Activated CD8-positive, alpha-beta memory T cell treated with anti-CD3 and anti-CD28 coated beads, Interleukin-2, amount 10 ng/mL, durations not matched to agents 7 days and 5 days (primary cell): ENCODE results near the gene LHPP. TPM values are rescaled to one million over a fixed set of nuclear protein-coding genes. Genes with fewer than 3 reads are reported as not detected.
A peak's percentile ranks its signal among the peaks of the same experiment; 100 is the strongest.

ENCODE experiments used
- ATAC-seq: fragments of 150-1000 bp; cut with Tn5 transposase; one replicate; pipeline ENCODE4 v1.10.0; 2021; ENCODE audit warnings: moderate library complexity
- CTCF ChIA-PET: fragments of 350-600 bp; sonication (Branson Sonifier 250); formaldehyde crosslinking; loops from one replicate; lab custom pipeline; 2021; ENCODE audit warnings: antibody characterized with exemption; lab: Charles Lee
- DNase-seq: peaks from one replicate; pipeline ENCODE4 v3.0.0-alpha.2; 2020
- H3K27ac Mint-ChIP-seq: one replicate; pipeline ENCODE4 v1.8.0; 2021; ENCODE audit warnings: mild to moderate bottlenecking, mixed read lengths
- H3K27me3 Mint-ChIP-seq: one replicate; pipeline ENCODE4 v1.8.0; 2021; ENCODE audit warnings: mixed read lengths
- H3K36me3 Mint-ChIP-seq: one replicate; pipeline ENCODE4 v1.8.0; 2021; ENCODE audit warnings: mild to moderate bottlenecking, mixed read lengths
- H3K4me1 Mint-ChIP-seq: one replicate; pipeline ENCODE4 v1.8.0; 2021; ENCODE audit warnings: mixed read lengths
- H3K4me3 Mint-ChIP-seq: one replicate; pipeline ENCODE4 v1.8.0; 2021; ENCODE audit warnings: mild to moderate bottlenecking, moderate library complexity, mixed read lengths
- H3K9me3 Mint-ChIP-seq: one replicate; pipeline ENCODE4 v1.8.0; 2022; ENCODE audit warnings: low read depth, mixed read lengths
- total RNA-seq, 2 experiments: library from RNA; stranded (reverse); gene quantifications; one replicate each; pipeline ENCODE4 v1.2.3, GENCODE V29; 2021

LHPP gene
- total RNA-seq, 2 experiments from 2014 or later: 10.6 to 16.7 TPM

DNA sequence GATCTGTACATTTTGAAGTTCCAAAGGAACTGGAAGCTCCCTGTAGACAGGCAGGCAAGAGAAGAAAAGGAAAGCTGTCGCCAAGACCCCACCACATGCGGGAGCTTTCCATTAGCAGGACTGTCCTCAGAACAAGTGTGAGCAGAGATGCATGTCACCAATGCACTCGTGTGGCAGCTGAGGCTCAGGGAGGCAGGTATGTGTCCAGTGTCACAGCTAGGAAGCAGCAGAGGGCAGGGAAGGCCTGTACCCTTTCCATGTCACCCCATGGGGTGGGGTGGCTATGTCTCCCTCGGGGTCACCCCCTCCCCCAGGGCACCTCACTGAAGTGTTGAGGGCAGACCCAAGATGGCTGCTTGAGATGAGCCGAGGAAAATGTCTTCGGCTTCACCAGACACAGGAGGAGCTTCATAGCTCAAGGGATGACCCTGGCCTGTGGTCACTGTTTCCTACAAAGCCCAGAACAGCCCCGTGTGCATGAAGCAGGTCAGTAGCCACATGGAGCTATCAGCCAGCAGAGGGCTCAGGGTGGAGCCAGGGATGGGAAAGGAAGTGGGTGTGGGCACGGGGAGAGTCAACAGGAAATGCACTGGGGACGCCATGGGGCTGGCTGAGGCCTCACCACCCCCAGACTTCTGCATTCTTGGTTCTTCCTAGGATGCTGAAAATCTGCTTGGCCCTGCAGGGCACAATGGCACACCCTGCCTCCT lies 186.0 kb downstream of the LHPP start:
- peak; percentile 72 for ATAC-seq
- Mint-ChIP-seq H3K36me3 (peaks cover 9% of the 10 kb centered on the region), H3K27me3 (no peaks in the 10 kb centered on the region)

DNA sequence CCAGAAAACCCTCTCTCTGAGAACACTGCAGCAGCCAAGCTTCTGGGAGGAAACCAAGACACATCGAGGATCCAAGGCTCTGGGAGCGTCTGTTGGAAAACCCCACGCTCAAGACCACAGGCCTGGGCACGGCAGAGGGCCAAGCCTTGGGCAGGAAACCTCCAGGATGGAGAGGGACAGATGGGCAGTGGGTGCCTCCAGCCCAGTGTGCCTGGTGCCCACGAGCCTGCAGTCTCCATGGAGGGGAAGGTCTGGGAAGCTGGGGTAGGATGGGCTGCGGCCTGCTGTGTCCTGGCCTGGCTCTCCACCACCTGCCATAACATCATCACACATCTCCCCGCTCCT lies 186.5 kb downstream of the LHPP start:
- H3K4me3 Mint-ChIP-seq: peak overlapping the region; percentile 54
- no peaks in the 10 kb centered on the region for H3K27me3 Mint-ChIP-seq
- peak overlapping the region; percentile 92 for H3K27ac Mint-ChIP-seq
- ATAC-seq (peak; percentile 5), DNase-seq (no peak)
- H3K9me3 Mint-ChIP-seq: no peaks in the 10 kb centered on the region
- H3K4me1 Mint-ChIP-seq: peaks cover 81% of the 10 kb centered on the region
- CTCF ChIA-PET: interaction anchor here (0.7 to 7.5 kb wide), 21 partner anchors 10 to 118 kb away, joined by 3 to 70 read pairs (median 9); no protein-coding TSS in a partner anchor
- H3K36me3 Mint-ChIP-seq: peaks cover 7% of the 10 kb centered on the region

More for the DNA sequence above, 186.0 kb downstream of the LHPP start:
- Mint-ChIP-seq H3K4me3 (peak overlapping the region; percentile 54), H3K4me1 (peaks cover 81% of the 10 kb centered on the region), H3K27ac (peak overlapping the region; percentile 92), H3K9me3 (no peaks in the 10 kb centered on the region)
- CTCF ChIA-PET: interaction anchor here (0.7 to 7.5 kb wide), 22 partner anchors 10 to 117 kb away, joined by 3 to 70 read pairs (median 8); no protein-coding TSS in a partner anchor
- peak; percentile 91 for DNase-seq

- Mint-ChIP-seq H3K36me3 (peaks cover 7% of the 10 kb centered on the region), H3K4me3 (peak overlapping the region; percentile 54), H3K27me3 (no peaks in the 10 kb centered on the region), H3K9me3 (no peaks in the 10 kb centered on the region), H3K27ac (peak overlapping the region; percentile 92), H3K4me1 (peaks cover 82% of the 10 kb centered on the region)
- peak; percentile 83 for DNase-seq
- CTCF ChIA-PET: interaction anchor here (0.8 to 7.5 kb wide), 20 partner anchors 10 to 109 kb away, joined by 3 to 70 read pairs (median 8); no protein-coding TSS in a partner anchor
- peak; percentile 45 for ATAC-seq
Observed at GRCh38 chr10:124648738-124649137, 187.1 kb downstream of the LHPP start.

GRCh38 chr10:124649214-124649613 lies 187.6 kb downstream of the LHPP start:
- Mint-ChIP-seq H3K4me1 (peaks cover 84% of the 10 kb centered on the region), H3K36me3 (peaks cover 7% of the 10 kb centered on the region), H3K4me3 (no peak overlapping the region), H3K27ac (peak overlapping the region; percentile 92), H3K27me3 (no peaks in the 10 kb centered on the region), H3K9me3 (no peaks in the 10 kb centered on the region)
- DNase-seq: no peak
- CTCF ChIA-PET: interaction anchor here (0.7 to 7.5 kb wide), 19 partner anchors 9 to 109 kb away, joined by 3 to 70 read pairs (median 8); no protein-coding TSS in a partner anchor
- ATAC-seq: no peak

- Mint-ChIP-seq H3K27me3 (no peaks in the 10 kb centered on the region), H3K4me3 (peak overlapping the region; percentile 51), H3K27ac (peak overlapping the region; percentile 83), H3K36me3 (peaks cover 8% of the 10 kb centered on the region), H3K9me3 (no peaks in the 10 kb centered on the region), H3K4me1 (peaks cover 88% of the 10 kb centered on the region)
- DNase-seq (peak; percentile 60), ATAC-seq (no peak)
- CTCF ChIA-PET: interaction anchor here (1.6 to 7.5 kb wide), 7 partner anchors 22 to 90 kb away, joined by 7 to 70 read pairs (median 30); no protein-coding TSS in a partner anchor
Observed at GRCh38 chr10:124650263-124650662, 188.6 kb downstream of the LHPP start.

DNA sequence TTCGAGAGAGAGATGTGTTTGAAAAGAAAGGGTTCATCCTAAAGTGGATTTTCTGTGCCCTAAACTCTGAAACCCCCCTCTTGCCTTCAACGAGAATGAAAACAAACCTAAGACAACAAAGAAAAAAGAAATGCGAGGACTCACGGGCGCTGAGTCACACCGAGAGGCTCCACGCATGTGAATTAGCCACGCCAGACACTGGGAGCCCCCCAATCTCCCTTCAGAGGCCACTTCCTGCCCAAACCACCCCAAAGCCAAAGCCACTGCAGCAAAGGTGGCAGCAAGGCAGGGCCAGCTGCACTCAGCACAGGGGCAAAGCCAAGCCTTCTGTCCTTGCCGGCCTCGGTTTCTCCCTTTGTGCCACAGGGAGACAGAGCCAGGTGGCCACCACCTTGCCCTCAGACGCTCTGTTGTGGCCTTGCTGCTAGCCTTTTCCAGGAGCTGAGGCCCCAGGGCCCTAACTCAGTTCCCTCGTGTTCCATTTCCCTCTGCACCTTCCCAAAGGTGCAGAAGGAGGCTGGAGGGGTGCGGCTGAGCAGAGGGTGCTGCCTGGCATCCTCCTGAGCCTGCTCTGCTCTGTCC lies 189.3 kb downstream of the LHPP start:
- ATAC-seq (peak; percentile 57), DNase-seq (peak; percentile 92)
- H3K36me3 Mint-ChIP-seq: peaks cover 11% of the 10 kb centered on the region
- H3K4me1 Mint-ChIP-seq: peaks cover 88% of the 10 kb centered on the region
- H3K27ac Mint-ChIP-seq: peak overlapping the region; percentile 83
- H3K4me3 Mint-ChIP-seq: peak overlapping the region; percentile 51
- H3K27me3 Mint-ChIP-seq: no peaks in the 10 kb centered on the region
- CTCF ChIA-PET: interaction anchor here (0.7 to 7.5 kb wide), 9 partner anchors 21 to 90 kb away, joined by 3 to 70 read pairs (median 30); no protein-coding TSS in a partner anchor
- H3K9me3 Mint-ChIP-seq: no peaks in the 10 kb centered on the region

DNA sequence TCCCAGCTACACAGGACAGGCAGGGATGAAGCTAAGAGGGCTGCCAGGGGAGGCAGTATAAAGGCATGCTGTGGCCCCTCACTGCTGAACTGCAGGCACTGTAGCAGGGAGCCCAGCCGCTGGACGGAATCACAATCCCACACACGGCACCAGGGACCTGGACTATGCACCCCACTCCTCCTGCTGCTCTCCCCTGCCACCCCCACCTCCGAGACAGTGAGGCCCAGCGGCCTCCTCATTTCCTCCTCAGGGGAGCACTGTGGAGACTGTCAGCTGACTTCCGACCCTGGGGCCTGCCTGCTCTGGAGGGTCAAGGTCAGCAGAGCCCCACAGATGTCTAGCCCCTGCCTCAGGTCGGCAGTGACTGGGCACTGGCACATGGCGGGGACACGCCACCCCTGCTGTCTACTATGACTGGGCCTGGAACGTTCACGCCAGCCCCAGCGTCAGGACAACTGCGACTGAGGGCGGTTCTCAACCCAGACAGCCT lies 189.8 kb downstream of the LHPP start:
- peaks cover 12% of the 10 kb centered on the region for H3K36me3 Mint-ChIP-seq
- peak overlapping the region; percentile 83 for H3K27ac Mint-ChIP-seq
- DNase-seq (no peak), ATAC-seq (peak; percentile 20)
- no peaks in the 10 kb centered on the region for H3K27me3 Mint-ChIP-seq
- H3K4me3 Mint-ChIP-seq: peak overlapping the region; percentile 51
- CTCF ChIA-PET: interaction anchor here (0.7 to 7.5 kb wide), 9 partner anchors 20 to 89 kb away, joined by 3 to 70 read pairs (median 30); no protein-coding TSS in a partner anchor
- peaks cover 85% of the 10 kb centered on the region for H3K4me1 Mint-ChIP-seq
- H3K9me3 Mint-ChIP-seq: no peaks in the 10 kb centered on the region

DNA sequence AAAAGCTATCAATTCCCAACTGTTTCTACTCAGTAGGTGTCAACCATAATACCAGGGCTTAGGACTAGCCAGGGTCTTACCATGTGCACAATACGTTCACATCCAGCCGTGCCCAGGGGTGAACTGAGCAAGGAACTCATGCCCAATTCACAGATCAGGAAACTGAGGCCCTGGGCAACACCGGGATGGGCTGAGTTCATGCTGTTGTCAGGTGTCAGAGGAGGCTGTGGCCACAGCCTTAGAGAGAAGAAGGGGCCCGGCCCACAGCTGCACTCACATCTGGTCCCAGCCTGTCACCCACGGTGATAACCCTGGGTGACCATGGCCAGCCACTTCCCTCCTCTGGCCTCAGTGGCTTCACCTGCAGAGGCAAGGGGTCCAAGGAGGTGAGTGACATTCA lies 190.6 kb downstream of the LHPP start:
- Mint-ChIP-seq H3K9me3 (no peaks in the 10 kb centered on the region), H3K36me3 (peaks cover 14% of the 10 kb centered on the region), H3K27ac (peak overlapping the region; percentile 83), H3K4me3 (no peak overlapping the region), H3K4me1 (peaks cover 81% of the 10 kb centered on the region), H3K27me3 (no peaks in the 10 kb centered on the region)
- CTCF ChIA-PET: interaction anchor here (0.9 to 7.5 kb wide), 5 partner anchors 11 to 65 kb away, joined by 3 to 62 read pairs (median 3); no protein-coding TSS in a partner anchor
- ATAC-seq (no peak), DNase-seq (no peak)

GRCh38 chr10:124652701-124653100 lies 191.1 kb downstream of the LHPP start:
- H3K9me3 Mint-ChIP-seq: no peaks in the 10 kb centered on the region
- no peak overlapping the region for H3K4me3 Mint-ChIP-seq
- ATAC-seq (no peak), DNase-seq (no peak)
- H3K4me1 Mint-ChIP-seq: peaks cover 81% of the 10 kb centered on the region
- H3K27ac Mint-ChIP-seq: peak overlapping the region; percentile 83
- peaks cover 14% of the 10 kb centered on the region for H3K36me3 Mint-ChIP-seq
- CTCF ChIA-PET: interaction anchor here (0.9 to 7.5 kb wide), 7 partner anchors 11 to 88 kb away, joined by 3 to 62 read pairs (median 5); no protein-coding TSS in a partner anchor
- H3K27me3 Mint-ChIP-seq: no peaks in the 10 kb centered on the region

GRCh38 chr10:124653311-124653710 lies 191.7 kb downstream of the LHPP start:
- no peak for ATAC-seq
- Mint-ChIP-seq H3K36me3 (peaks cover 14% of the 10 kb centered on the region), H3K9me3 (no peaks in the 10 kb centered on the region), H3K27ac (no peak overlapping the region), H3K4me3 (no peak overlapping the region), H3K27me3 (no peaks in the 10 kb centered on the region), H3K4me1 (peaks cover 81% of the 10 kb centered on the region)
- DNase-seq: no peak
- CTCF ChIA-PET: interaction anchor here (0.9 to 7.5 kb wide), 6 partner anchors 10 to 88 kb away, joined by 3 to 62 read pairs (median 4); no protein-coding TSS in a partner anchor

GRCh38 chr10:124653811-124654651 lies 192.4 kb downstream of the LHPP start:
- no peak overlapping the region for H3K27ac Mint-ChIP-seq
- H3K9me3 Mint-ChIP-seq: no peaks in the 10 kb centered on the region
- CTCF ChIA-PET: interaction anchor here (1.1 to 3.6 kb wide), 4 partner anchors 10 to 172 kb away, joined by 3 to 24 read pairs (median 4); no protein-coding TSS in a partner anchor
- peaks cover 81% of the 10 kb centered on the region for H3K4me1 Mint-ChIP-seq
- ATAC-seq (no peak), DNase-seq (no peak)
- no peak overlapping the region for H3K4me3 Mint-ChIP-seq
- H3K27me3 Mint-ChIP-seq: no peaks in the 10 kb centered on the region
- peaks cover 14% of the 10 kb centered on the region for H3K36me3 Mint-ChIP-seq

- no peak for DNase-seq
- peak overlapping the region; percentile 11 for H3K27ac Mint-ChIP-seq
Observed at GRCh38 chr10:124654686-124655085, 193.1 kb downstream of the LHPP start.

More at GRCh38 chr10:124654686-124655085, 193.1 kb downstream of the LHPP start:
- no peak for ATAC-seq
- CTCF ChIA-PET: interaction anchor here (0.7 to 3.6 kb wide), 6 partner anchors 9 to 172 kb away, joined by 3 to 24 read pairs (median 4); no protein-coding TSS in a partner anchor
- peaks cover 81% of the 10 kb centered on the region for H3K4me1 Mint-ChIP-seq
- H3K9me3 Mint-ChIP-seq: no peaks in the 10 kb centered on the region
- H3K27me3 Mint-ChIP-seq: no peaks in the 10 kb centered on the region
- peaks cover 13% of the 10 kb centered on the region for H3K36me3 Mint-ChIP-seq
- H3K4me3 Mint-ChIP-seq: no peak overlapping the region
